NCI-H345 treated with DMSO at 0.1 percent for 48 hours (cell line): Measurements from ENCODE around the gene CSNK2B.
"Not testable (repeated sequence)": the region's sequence is repeated elsewhere in the genome, so short reads cannot be mapped to it uniquely, and the experiment has no call there.

Experiments used
- DNase-seq: peaks from one replicate; lab custom pipeline; 2025; ENCODE audit not compliant: unreplicated experiment; lab: John Stamatoyannopoulos, UW

Gene CSNK2B

GRCh38 chr6:31687860-31688693 is 22.2 kb downstream of the CSNK2B start:
- no peak for DNase-seq

- no peak for DNase-seq
Observed at GRCh38 chr6:31689249-31690110, 23.6 kb downstream of the CSNK2B start.

DNA sequence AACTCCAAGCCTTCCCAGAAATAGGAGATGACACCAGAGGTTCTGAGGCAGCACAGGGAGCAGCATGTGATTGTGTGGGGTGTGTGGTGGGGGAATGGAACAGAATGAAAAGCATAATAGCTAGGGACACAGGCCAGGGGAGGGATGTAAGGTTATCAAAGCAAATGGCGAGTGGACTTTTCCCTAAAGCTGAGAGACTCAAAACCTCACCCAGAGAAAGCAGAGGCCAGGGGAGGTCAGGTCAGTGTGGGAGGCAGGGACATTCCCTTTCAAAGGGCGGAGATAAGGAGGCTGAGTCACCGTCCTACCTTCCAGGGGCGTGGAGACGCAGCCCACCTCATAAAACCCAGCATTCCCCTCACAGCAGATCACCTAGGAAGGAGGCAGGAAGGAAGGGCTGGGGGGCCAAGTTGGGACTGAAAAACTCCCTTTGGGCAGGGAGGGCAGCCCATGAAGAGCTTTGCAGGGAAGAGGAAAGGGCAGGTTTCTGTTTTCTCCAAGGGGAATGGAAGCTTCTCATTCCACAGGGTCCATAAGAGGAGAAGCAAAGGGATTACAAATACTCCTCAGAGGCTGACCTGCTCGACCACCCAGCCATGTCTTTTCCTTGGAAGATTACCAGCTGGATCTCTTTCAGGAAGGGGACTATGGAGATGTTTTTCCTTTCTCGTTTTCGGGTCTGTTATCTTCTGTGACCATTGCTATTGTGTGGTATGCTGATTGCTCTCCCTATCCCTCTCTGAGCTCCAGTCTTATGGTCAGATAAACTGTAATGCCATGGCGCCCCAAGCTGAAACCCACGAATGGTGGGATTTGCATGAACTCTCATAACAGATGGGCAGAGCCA is 24.6 kb downstream of the CSNK2B start:
- DNase-seq, result no peak

DNA sequence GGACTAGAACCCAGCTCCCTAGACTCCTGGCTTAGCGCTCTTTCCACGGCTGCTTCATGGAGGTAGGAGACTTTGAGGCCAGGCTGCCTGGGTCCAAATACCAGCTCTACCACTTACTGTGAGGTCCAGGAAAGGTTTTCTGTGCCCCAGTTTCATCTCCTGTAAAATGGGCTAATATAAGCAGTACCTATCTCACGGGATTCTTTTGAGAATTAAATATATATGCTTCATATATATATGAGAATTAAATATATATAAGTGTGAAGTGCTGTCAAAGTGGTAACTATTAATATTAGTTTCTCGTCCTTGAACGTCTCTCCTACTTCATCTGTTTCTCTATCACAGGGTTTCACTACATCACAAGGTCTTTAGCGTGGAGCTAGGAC is 25.2 kb downstream of the CSNK2B start:
- DNase-seq, result no peak

DNA sequence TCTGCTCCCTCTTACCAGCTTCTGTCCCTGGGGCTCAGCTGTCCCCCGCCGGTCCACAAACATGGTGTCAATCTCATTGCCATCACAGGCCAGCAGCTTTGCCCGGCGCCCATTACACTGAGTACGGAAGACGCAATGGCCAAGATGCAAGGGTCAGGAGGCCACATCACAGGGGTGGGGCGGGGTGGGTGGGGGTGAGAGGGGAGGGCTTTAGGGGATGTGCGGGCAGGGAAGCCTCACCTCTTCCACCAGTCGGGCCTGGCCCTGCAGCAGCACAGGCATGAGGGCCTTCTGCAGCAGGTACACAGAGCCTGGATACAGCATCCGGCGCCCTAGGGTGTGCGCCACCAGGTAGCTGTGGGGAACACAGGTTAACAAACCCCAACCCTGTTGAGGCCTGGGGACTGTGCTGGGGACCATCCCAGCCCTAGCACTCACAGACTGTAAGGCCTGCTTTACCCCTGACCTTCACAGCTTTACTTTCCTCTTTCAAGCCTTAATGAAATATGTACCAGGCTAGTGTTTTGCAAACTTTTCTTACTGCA is 25.8 kb downstream of the CSNK2B start:
- no peak for DNase-seq

GRCh38 chr6:31692353-31692752 is 26.5 kb downstream of the CSNK2B start:
- DNase-seq, result no peak

- no peak for DNase-seq
Observed at GRCh38 chr6:31692886-31693285, 27.0 kb downstream of the CSNK2B start.

GRCh38 chr6:31693535-31693934 is 27.7 kb downstream of the CSNK2B start:
- DNase-seq, result no peak

- DNase-seq, result no peak
Observed at GRCh38 chr6:31697555-31697954, 31.7 kb downstream of the CSNK2B start.

GRCh38 chr6:31700740-31701401 is 35.0 kb downstream of the CSNK2B start:
- DNase-seq, result no peak

DNA sequence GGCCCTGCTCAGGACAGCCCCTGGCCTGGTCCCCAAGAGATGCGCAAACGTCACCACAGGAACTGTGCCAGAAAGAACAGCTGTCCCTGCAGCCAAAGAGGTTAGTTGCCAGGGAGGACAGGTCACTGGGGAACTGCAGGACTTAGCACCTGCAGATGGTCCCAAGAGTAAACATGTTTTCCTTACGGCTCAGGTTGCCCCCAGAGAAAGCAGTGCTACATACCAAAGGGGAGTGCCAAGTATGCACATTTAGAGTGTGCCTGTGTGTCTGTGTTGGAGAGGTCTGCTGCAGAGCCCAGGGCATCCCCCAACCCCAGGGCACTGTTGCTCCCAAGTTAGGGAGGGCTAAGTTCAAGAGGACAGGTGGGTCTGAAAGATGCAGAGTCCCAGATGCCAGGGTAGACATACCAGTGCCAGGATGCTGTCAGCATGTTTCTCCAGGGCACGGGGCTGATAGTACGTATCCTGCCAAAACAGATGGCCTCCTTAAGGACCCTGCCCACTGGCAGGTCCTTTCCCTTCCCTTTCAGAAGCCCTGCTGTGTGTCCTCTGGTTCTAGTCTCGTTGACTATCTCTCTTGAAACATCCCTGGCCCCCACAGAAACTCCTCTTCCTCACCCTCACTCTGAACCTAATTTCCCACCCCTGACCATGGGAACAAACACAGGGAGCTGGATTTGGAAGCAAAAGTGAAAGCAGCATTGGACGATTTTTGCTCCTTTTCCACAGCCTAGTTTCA is 36.0 kb downstream of the CSNK2B start:
- no peak for DNase-seq

DNA sequence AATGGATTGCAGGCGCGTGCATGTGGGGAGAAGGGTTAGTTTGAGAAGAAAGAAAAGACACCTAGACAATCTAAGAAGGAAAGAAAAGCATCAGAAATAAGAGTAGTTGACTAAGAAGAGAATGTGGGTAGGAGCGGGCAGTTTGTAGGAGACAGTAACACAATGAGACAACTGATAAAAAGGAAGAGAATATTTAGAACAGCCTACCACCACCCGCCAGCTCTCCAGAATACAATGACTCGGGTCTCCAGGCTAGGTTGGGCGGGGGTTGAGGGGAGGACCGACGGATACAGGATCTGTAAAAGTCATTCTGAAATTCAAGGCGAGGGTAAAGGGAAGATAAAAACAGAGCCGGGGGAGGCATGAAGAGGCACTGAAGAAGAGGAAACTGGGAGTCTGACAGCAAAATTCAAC is 36.5 kb downstream of the CSNK2B start:
- no peak for DNase-seq

- peak; percentile 94 for DNase-seq
Observed at GRCh38 chr6:31702819-31703716, 37.2 kb downstream of the CSNK2B start, which contains the start of gene ABHD16A. ABHD16A (minus strand) TSS chr6:31703324; CDS start chr6:31703281, 43 bp downstream.

- no peak for DNase-seq
Observed at GRCh38 chr6:31705931-31706330, 40.1 kb downstream of the CSNK2B start.

DNA sequence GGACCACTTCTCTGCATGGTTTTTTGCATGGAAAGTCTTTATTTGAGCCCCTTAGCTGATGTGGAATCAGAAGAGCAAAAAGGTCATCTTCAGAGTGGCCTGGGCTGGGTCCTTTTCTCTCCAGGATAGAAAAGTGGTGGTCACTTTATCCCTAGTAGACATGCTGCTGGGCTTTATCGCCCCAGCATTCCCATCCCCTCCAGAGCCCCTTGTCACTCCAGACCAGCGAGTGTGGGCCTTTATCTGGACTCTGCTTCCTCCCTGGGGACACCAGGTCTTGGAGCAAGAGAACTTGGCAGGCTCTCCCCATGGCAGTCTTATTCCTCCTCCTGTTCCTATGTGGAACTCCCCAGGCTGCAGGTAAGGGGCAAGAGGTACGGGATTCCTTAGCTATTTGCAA is 40.7 kb downstream of the CSNK2B start, which contains the start of gene LY6G6F:
Gene LY6G6F (plus strand): TSS at position 268 of the 400 bp plus-strand sequence. CDS start 41 bp downstream, at position 309.
- no peak for DNase-seq

DNA sequence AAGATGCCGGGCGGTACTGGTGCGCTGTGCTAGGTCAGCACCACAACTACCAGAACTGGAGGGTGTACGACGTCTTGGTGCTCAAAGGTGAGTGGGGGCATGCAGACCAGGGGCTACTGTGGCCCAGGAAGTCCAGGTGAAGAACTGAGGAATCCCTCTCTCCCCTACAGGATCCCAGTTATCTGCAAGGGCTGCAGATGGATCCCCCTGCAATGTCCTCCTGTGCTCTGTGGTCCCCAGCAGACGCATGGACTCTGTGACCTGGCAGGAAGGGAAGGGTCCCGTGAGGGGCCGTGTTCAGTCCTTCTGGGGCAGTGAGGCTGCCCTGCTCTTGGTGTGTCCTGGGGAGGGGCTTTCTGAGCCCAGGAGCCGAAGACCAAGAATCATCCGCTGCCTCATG is 41.8 kb downstream of the CSNK2B start:
- no peak for DNase-seq

GRCh38 chr6:31708224-31708623 is 42.3 kb downstream of the CSNK2B start:
- DNase-seq, result no peak

- not testable (repeated sequence) for DNase-seq
Observed at GRCh38 chr6:31709157-31709556, 43.3 kb downstream of the CSNK2B start.
